Measurements from ENCODE around the gene MAT2A. TPM values are rescaled to one million over a fixed set of nuclear protein-coding genes. Genes with fewer than 3 reads are reported as not detected.

Gene MAT2A
- total RNA-seq, 1 donor, result 161 TPM

- TF ChIP-seq CTCF (IDR thresholded peaks at IDR 0.05; ENCODE audit: insufficient read depth, low read length), result no peak
- no peak for DNase-seq (ENCODE audit: low read depth)
- H3K4me3 ChIP-seq (ENCODE audit: low read depth, low read length), result no peak overlapping the region
These were observed 4.1 kb upstream of the MAT2A start for GRCh38 chr2:85534881-85535280.

- peak; percentile 56 for DNase-seq (ENCODE audit: low read depth)
- H3K4me3 ChIP-seq (ENCODE audit: low read depth, low read length), result no peak overlapping the region
These were observed 2.5 kb upstream of the MAT2A start for GRCh38 chr2:85536479-85536878.

GRCh38 chr2:85537600-85538506, 1.1 kb upstream of the MAT2A start:
- H3K4me3 ChIP-seq (ENCODE audit: low read depth, low read length), result peak overlapping the region; percentile 97
- DNase-seq (ENCODE audit: low read depth), result peak; percentile 58
- peak; percentile 11 for TF ChIP-seq CTCF (IDR thresholded peaks at IDR 0.05; ENCODE audit: insufficient read depth, low read length)

More at GRCh38 chr2:85536479-85536878, 2.5 kb upstream of the MAT2A start:
- TF ChIP-seq CTCF (IDR thresholded peaks at IDR 0.05; ENCODE audit: insufficient read depth, low read length), result no peak

GRCh38 chr2:85539361-85540132, 579 bp downstream of the MAT2A start:
- no peak for TF ChIP-seq CTCF (IDR thresholded peaks at IDR 0.05; ENCODE audit: insufficient read depth, low read length)
- peak; percentile 67 for DNase-seq (ENCODE audit: low read depth)
- peak overlapping the region; percentile 97 for H3K4me3 ChIP-seq (ENCODE audit: low read depth, low read length)

- no peak for TF ChIP-seq CTCF (IDR thresholded peaks at IDR 0.05; ENCODE audit: insufficient read depth, low read length)
- DNase-seq (ENCODE audit: low read depth), result peak; percentile 50
These were observed 1.2 kb downstream of the MAT2A start for GRCh38 chr2:85540133-85540648.

GRCh38 chr2:85541262-85541661, 2.3 kb downstream of the MAT2A start:
- no peak for DNase-seq (ENCODE audit: low read depth)
- H3K4me3 ChIP-seq (ENCODE audit: low read depth, low read length), result peak overlapping the region; percentile 97
- TF ChIP-seq CTCF (IDR thresholded peaks at IDR 0.05; ENCODE audit: insufficient read depth, low read length), result no peak

More at GRCh38 chr2:85540133-85540648, 1.2 kb downstream of the MAT2A start:
- H3K4me3 ChIP-seq (ENCODE audit: low read depth, low read length), result peak overlapping the region; percentile 97
